Adipose tissue (tissue), 3 donors: Measurements from ENCODE around the gene MFAP4. TPM values are rescaled to one million over a fixed set of nuclear protein-coding genes. Genes with fewer than 3 reads are reported as not detected.
A peak's percentile ranks its signal among the peaks of the same experiment; 100 is the strongest.

Experiments used
- H3K27ac ChIP-seq: one replicate; pipeline ENCODE4 v1.5.1; 2013; ENCODE audit warnings: low read depth, low read length
- WGBS, 3 donors: extraction: QIAGEN DNeasy Blood & Tissue Kit; methylation state at CpG; one replicate each; pipeline ENCODE4 v1.1.7; 2013; 5-methylcytosine and 5-hydroxymethylcytosine counted together
- polyA plus RNA-seq, 3 donors: library from polyadenylated mRNA; stranded (reverse); fragments of 200-250 nt; gene quantifications; one replicate each; pipeline ENCODE4 v1.2.3, GENCODE V29; 2013
- donor health status: healthy with polysubstance abuse.
- donor health status: Bipolar disorder and iron deficiency.
- donor health status: healthy.

Gene MFAP4
- polyA plus RNA-seq, 3 donors = 8.8 to 117 (median 67.7) TPM

- no peak overlapping the region for H3K27ac ChIP-seq
- WGBS, 3 donors = 77 to 94% (median 85%) methylated on average over 2 of the region's 2 CpGs
Measured at GRCh38 chr17:19390951-19391350, 4.0 kb upstream of the MFAP4 start.

GRCh38 chr17:19388791-19389785 is 2.1 kb upstream of the MFAP4 start:
- 56 to 87% (median 62%) methylated on average over 5 of the region's 5 CpGs for WGBS, 3 donors
- no peak overlapping the region for H3K27ac ChIP-seq

- H3K27ac ChIP-seq = no peak overlapping the region
- 73 to 98% (median 90%) methylated on average over 2 of the region's 2 CpGs for WGBS, 3 donors
Measured at GRCh38 chr17:19387921-19388521, 1.0 kb upstream of the MFAP4 start.

- H3K27ac ChIP-seq = peak overlapping the region; percentile 60
- WGBS, 3 donors = 38 to 57% (median 41%) methylated on average over 20 of the region's 20 CpGs
Measured at GRCh38 chr17:19386051-19386929, 700 bp downstream of the MFAP4 start.

- H3K27ac ChIP-seq = no peak overlapping the region
- WGBS, 3 donors = 68 to 82% (median 81%) methylated on average over 9 of the region's 9 CpGs
Measured at GRCh38 chr17:19385521-19385983, 1.4 kb downstream of the MFAP4 start.

GRCh38 chr17:19384723-19385391 is 2.1 kb downstream of the MFAP4 start:
- no peak overlapping the region for H3K27ac ChIP-seq
- 25 to 69% (median 25%) methylated on average over 16 of the region's 16 CpGs for WGBS, 3 donors

GRCh38 chr17:19383681-19384470 is 3.1 kb downstream of the MFAP4 start:
- no peak overlapping the region for H3K27ac ChIP-seq
- WGBS, 3 donors = 81 to 83% (median 81%) methylated on average over 6 of the region's 6 CpGs

DNA sequence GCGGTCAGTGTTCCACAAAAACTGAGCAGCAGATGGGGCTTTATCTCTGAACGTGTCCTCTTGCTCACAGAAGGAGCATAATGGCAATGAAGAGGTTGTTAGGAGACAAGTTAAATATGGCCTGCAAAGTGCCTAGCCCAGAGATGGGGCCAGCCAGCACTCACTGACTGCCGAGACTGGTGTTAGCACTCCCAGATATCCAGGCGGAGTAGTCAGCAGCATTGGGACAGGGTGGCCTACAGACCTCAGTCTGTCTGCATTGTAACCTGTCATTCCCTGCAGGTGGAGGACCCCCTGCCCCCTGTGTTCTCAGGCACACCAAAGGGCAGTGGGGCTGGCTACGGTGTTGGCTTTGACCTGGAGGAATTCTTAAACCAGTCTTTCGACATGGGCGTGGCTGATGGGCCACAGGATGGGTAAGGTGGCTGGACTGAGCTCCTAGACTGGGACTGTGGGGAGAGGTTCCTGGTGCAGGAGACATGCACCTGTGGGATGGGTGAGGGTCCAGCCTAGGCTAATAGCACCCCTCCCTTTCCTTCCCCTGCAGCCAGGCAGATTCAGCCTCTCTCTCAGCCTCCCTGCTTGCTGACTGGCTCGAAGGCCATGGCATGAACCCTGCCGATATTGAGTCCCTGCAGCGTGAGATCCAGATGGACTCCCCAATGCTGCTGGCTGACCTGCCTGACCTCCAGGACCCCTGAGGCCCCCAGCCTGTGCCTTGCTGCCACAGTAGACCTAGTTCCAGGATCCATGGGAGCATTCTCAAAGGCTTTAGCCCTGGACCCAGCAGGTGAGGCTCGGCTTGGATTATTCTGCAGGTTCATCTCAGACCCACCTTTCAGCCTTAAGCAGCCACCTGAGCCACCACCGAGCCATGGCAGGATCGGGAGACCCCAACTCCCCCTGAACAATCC is 4.2 kb downstream of the MFAP4 start:
- no peak overlapping the region for H3K27ac ChIP-seq
- 83 to 90% (median 86%) methylated on average over 13 of the region's 13 CpGs for WGBS, 3 donors

DNA sequence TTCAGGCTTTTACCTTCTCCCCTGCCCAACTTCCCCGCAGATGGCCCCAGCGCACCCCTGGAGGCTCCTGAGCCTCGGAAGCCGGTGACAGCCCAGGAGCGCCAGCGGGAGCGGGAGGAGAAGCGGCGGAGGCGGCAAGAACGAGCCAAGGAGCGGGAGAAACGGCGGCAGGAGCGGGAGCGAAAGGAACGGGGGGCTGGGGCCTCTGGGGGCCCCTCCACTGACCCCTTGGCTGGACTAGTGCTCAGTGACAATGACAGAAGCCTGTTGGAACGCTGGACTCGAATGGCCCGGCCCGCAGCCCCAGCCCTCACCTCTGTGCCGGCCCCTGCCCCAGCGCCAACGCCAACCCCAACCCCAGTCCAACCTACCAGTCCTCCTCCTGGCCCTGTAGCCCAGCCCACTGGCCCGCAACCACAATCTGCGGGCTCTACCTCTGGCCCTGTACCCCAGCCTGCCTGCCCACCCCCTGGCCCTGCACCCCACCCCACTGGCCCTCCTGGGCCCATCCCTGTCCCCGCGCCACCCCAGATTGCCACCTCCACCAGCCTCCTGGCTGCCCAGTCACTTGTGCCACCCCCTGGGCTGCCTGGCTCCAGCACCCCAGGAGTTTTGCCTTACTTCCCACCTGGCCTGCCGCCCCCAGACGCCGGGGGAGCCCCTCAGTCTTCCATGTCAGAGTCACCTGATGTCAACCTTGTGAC is 5.1 kb downstream of the MFAP4 start:
- WGBS, 3 donors = 93 to 95% (median 94%) methylated on average over 26 to 31 of the region's 31 CpGs
- H3K27ac ChIP-seq = no peak overlapping the region

DNA sequence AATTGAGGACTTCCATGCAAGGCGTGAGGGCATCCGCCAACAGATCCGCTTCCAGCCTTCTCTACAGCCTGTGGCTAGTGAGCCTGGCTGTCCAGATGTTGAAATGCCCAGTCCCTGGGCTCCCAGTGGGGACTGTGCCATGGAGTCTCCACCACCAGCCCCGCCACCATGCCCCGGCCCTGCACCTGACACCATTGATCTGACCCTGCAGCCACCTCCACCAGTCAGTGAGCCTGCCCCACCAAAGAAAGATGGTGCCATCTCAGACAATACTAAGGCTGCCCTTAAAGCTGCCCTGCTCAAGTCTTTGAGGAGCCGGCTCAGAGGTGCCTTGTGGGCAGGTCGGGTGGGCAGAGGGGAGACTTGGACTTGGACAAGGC is 5.6 kb downstream of the MFAP4 start:
- no peak overlapping the region for H3K27ac ChIP-seq
- WGBS, 3 donors = 93 to 96% (median 95%) methylated on average over 7 of the region's 7 CpGs

DNA sequence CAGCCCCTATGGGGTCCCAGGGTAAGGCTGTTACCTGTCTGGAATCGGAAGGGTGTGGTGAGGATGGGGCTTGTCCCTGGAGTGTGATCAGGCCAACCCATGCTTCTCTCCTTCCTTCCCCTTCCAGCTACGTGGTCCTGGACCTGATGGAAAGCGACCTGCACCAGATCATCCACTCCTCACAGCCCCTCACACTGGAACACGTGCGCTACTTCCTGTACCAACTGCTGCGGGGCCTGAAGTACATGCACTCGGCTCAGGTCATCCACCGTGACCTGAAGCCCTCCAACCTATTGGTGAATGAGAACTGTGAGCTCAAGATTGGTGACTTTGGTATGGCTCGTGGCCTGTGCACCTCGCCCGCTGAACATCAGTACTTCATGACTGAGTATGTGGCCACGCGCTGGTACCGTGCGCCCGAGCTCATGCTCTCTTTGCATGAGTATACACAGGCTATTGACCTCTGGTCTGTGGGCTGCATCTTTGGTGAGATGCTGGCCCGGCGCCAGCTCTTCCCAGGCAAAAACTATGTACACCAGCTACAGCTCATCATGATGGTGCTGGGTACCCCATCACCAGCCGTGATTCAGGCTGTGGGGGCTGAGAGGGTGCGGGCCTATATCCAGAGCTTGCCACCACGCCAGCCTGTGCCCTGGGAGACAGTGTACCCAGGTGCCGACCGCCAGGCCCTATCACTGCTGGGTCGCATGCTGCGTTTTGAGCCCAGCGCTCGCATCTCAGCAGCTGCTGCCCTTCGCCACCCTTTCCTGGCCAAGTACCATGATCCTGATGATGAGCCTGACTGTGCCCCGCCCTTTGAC is 6.3 kb downstream of the MFAP4 start:
- 91 to 95% (median 92%) methylated on average over 29 of the region's 29 CpGs for WGBS, 3 donors
- H3K27ac ChIP-seq = no peak overlapping the region

GRCh38 chr17:19379361-19380065 is 7.5 kb downstream of the MFAP4 start:
- no peak overlapping the region for H3K27ac ChIP-seq
- 77 to 80% (median 80%) methylated on average over 13 of the region's 13 CpGs for WGBS, 3 donors

- H3K27ac ChIP-seq = peak within 1 kb of the TSS; percentile 22
- WGBS, 3 donors = 3 to 12% (median 11%) methylated on average over 61 to 69 of the region's 69 CpGs
Measured at GRCh38 chr17:19378416-19379360, 8.3 kb downstream of the MFAP4 start, which contains the start of gene MAPK7. MAPK7 (plus strand) TSS chr17:19378498; CDS start chr17:19378901, 403 bp downstream.
